ENCODE data around the gene ANKRD28.
"Not testable (repeated sequence)": the region's sequence is repeated elsewhere in the genome, so short reads cannot be mapped to it uniquely, and the experiment has no call there.

ANKRD28 gene

DNA sequence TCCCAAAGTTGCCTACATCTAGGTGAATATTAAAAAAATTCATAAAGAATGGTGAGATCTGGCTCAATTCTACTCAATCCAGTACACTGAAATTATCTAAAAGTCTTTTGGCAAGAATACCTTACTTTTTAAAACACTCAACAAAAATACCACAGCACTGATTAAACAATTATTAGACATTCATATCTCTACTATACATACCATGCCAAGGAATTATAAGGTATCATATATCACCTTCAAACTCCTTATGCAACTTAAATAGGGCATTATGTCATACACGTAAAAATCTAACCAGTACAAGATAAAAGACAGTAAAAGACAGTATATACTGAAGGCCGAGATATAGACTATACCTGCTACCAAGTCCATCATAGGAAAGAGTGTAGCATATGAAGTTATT lies 6.1 kb upstream of the ANKRD28 start:
- no peak for DNase-seq (ENCODE audit: low spot score)

DNA sequence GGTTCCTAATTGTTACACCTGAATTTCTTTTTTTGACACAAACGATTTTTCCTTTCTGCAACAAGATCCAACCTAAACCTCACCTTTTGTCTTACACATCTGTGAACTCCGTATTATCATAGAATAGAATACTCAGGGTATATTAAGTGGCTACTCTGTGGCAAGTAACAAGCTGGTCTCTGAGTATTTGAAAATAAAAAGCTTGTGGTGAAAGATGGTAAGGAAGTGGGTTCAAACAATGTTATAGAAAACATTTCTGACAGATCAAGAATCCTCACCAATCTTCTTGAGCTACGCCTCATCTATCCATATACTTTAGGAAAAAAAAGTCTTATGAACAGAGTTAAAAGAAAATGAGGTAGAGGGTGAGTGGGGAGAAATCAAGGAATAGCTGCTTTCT lies 3.5 kb upstream of the ANKRD28 start:
- DNase-seq (ENCODE audit: low spot score) = no peak

DNA sequence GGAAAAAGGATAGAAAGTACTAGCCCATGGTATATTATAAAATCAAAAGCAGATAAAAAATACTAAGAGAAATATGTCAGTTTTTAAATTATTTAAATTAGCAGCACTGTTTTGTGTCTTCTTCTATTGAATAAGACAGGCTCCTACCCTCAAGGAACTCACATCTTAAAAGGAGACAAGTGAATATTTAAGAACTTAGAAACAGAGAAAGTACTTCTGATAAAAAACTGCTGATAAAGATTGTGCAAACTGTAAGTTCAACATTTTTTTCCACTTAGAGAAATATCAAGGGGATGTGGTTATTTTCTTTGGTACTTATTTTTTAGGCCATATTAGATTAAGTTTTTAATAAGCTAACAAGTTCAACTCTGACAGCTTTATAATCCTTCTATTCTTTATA lies 3.0 kb upstream of the ANKRD28 start:
- no peak for DNase-seq (ENCODE audit: low spot score)

DNA sequence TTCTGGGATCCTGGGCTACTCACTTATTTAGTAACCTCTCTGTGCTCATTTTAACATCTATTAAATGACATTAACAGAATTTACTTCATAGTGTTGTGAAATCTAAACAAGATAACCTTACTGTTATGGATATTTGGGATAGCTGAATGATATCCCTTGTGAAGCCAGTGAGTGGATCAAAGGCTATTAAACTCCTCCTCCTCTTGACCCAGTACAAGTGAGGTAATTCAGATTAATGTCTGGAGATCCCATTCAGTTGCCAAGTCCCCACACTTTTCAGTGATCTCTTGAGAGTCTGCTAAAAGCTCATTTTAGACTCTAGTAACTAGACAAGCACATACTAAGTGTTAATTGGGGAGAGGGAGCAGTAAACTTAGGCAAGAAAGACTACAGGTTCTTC lies 2.5 kb upstream of the ANKRD28 start:
- no peak for DNase-seq (ENCODE audit: low spot score)

DNA sequence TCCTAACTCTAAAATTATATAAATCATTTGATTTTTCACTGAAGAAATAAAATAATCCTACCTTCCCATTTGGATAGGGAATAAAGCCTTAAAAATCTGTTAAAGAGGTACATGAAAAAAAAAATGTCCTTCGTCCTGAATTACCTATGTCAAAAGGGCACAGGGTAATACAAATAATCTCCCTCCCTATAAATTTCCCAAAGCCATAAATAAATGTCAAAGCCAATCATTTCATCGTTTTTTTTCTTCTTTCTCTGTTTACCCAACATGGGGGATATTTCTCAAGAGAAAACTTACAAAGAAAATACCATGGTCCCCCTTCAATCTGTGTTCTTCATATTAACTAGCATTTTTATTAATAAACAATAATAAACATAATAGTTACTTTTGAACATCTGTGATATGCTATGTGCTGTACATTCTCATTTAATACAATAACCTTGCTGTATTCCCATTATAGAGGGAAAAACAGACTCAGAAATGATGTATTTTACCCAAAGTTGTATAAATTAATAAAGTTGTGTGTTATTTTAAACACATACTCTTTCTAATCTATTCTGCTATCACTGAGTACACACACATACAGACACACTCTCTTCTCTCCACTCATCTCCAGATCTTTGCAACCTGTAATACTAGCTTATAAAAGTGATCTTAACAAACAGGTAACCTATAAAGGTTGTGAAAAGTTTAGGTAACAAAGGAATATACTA lies 910 bp upstream of the ANKRD28 start:
- no peak for DNase-seq (ENCODE audit: low spot score)

DNA sequence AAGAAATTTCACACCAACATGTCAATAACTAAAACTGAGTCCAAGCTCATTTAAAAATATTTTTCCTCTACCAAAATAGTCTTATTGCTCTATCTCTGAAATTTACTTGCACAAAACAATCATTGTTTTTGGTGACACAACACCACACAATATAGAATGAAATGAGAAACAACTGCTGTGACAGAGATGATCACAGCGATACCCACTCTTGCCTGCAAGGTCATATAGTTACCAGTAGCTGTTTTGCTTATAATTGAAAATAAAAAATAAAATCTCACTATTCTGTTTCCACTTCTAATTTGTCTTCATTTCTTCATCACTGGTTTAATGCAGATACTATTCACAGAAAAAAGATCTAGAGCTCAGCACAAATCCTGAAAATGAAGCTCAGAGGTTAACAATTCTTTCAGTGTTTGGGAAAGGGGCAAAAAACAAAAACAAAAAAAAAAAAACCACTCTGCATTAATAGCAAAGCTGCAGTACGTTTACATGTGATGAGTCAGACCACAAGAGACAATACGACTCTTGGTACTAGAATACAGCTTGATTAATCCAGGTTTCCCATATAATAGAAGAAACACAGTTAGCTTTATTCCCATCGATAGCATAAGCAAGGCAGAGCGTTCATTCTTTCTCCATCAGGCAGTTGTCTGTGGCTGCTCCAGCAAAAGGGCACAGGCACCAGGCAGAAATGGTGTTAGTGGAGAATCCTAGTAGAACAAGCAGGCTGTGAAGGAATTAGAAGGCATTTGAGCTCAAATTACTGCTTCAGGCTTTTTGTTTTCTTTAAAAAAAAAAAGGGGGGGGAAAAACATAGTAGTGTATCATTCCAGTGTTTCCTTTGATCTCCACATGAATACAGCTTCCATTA lies 773 bp downstream of the ANKRD28 start:
- no peak for DNase-seq (ENCODE audit: low spot score)

DNA sequence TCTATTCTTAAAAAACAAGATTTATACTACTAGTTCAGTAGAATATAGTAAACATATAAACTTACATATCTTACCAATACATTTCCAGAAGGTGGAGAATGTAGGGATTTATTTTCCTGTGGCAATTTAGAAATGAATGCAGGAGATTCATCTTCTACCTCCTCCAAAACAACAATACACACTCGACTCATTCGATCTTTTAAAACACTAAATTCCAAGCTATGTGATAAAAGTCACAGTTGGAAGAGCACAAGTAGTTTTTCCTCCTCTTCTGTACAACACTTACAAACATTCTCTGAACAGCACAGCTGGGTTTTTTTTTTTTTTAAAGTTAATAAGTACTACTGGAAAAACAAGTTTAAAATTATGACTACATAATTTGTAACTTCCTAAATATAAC lies 1.4 kb downstream of the ANKRD28 start:
- DNase-seq (ENCODE audit: low spot score) = no peak

DNA sequence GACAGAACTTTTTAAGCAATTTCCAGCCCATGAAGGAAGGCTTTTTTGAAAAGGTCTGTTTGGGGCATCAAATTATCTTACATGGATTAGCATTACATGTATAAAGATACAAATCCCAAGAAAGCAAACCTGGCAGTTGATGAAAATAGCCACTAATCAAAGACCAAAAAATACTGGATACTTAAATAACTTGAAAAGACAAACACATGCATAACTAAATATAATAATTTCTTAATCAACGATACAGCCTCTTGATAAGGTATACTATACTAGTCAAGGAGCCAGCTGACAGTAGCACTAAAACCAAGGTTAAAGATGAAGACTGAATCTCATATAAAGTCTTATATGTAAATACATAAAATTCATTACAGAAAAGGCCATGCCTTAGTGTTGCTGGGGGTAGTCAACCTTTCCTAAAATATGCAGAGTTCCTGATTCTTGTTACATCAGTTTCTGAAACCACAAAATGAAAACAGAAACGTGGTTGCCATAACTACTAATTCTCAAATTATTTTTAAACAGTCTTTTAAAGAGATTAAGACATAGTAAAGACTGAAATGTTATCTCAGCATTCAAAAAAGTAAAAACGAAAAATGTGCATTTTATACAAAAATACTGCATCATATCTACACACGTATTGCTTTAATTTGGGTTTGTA lies 2.0 kb downstream of the ANKRD28 start:
- peak; percentile 75 for DNase-seq (ENCODE audit: low spot score)

DNA sequence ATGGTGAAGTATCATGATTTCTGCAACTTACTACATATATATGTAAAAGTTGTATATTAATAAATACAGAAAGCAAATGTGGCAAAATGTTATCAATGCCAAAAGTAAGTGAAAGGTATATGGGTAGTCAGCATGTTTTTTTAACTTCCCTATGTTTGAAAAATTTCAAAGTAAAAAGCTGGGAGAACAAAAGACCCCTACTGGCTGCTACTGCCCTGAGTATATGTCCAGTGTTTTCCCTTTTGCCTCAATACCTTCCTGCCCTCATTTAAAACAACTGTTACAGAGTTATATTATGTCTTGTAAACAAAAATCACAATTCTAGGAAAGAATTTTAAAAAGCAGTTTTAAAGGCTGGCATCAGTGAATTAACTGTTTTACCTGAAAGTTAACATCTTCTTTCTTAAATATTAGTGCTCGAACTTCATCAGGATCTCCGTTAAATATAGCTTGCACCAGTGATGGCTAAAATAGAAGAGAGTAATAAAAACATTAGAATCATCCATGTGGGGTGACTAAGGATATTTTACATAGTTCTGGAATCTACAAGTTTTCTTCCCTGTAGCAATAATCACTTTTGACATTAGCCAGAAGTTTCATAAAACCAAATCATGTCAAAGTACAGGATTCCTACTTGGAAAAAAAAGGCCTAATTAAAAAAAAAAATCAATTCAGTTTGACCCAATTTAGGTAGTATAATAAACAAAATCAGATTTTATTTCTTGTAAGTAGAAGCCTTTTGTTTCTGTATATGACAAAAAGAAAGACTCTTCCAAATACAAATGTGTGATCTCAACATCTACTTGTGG lies 2.7 kb downstream of the ANKRD28 start:
- no peak for DNase-seq (ENCODE audit: low spot score)

DNA sequence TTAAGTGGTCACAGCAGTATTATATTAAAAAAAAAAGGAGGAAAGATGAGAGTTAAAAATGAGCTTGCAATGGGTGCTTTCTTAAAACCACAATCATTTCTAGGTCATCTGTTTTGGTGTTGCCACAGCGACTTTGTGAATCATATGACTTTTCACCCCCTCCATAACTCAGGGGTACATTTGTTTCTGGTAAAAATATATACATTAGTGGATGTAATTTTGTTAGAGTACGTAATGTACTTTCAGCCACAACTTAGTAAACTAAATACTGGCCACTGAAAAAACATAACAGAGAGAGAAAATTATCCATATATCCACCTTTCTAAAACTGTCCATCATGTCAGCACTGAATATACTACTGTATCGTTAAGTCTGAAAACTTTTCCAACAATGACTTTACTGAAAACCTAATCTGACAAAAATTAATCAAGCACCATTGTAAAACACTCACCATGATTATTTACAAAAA lies 3.4 kb downstream of the ANKRD28 start:
- peak; percentile 75 for DNase-seq (ENCODE audit: low spot score)

DNA sequence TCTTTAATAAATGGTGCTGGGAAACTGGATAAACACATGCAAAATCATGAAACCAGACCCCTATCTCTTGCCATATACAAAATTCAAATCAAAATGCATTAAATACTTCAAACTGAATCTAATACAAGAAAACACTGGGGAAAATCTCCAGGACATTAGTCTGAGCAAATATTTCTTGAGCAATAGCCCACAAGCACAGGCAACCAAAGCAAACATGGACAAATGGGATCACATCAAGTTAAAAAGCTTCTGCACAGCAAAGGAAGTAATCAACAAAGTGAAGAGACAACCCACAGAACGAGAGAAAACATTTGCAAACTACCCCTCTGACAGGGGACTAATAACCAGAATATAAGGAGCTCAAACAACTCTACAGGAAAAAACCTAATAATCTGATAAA lies 6.3 kb downstream of the ANKRD28 start:
- no peak for DNase-seq (ENCODE audit: low spot score)

DNA sequence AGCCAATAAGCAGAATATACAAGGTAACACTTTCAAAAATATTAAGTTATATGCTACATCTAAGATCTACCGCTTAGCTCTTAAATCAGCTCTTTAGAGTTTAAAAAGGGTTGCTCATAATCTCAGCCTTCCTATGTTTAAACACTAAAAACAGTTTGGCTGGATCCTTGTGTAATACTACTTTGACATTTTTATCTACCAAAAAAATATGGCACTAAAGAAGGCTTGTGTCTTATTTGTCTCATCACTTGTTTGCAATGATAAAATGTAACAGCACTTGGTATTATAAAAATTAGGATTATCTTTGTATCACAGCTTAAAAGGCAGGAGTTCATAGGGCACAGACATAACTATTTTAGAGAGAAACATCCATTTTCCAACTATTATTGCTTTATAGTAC lies 9.8 kb downstream of the ANKRD28 start:
- no peak for DNase-seq (ENCODE audit: low spot score)

DNA sequence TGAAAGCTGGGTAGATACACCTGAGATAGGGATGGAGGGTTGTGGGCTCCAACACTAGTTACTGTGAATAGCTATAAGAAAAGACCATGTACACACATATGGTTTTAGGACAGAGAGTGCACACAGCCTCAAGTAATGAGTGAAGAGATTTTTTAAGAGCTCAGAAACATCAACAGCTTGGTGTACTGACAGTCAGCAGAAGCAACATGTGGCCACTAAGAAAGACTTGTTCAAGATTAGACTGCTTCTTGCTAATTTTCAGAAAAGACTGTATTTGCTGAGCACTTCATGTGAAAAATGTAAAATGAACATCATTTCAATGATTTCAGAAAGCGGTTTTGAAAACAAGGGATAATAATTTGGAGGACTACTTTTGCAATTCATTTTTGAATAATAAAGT lies 10.3 kb downstream of the ANKRD28 start:
- no peak for DNase-seq (ENCODE audit: low spot score)

DNA sequence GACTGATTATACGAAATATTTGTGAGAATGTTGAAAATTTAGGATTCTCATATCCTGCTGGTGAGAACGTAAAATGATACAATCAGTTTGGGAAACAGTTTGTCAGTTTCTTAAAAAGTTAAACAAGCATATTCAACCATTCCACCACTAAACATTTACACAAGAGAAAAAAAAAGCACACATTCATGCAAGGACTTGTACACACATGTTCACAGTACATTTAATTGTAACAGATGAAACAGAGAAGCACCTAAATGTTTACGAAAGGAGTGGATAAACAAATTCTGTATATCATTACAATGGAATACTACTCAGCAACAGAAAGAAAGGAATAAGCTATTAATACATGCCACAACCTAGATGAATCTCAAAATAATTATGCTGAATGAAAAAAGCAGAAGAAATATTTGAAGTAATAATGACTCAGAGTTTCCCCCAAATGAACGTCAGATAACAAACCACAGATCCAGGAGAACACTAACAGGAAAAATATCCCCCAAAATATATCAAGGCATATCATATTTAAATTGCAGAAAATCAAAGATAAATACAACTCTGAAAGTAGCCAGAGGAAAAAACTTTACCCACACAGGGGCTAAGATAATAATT lies 14.3 kb downstream of the ANKRD28 start:
- no peak for DNase-seq (ENCODE audit: low spot score)

DNA sequence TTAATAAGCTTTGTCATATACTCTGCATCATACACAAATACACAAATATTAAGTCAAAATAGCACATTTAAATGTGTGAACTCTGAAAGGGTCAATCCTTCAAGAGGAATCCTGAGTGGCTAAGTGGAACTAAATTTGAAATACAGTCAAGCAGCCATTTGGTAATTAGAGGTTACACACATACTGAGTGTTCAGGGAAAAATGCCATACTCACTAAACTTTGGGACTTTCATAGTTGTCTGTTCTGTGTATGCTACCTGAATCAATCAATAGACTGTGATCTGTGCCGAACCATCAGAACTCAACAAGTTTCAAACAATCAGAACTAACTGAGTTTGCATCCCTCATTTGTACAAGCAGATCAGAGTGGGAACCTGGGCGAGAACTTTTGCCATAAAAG lies 15.3 kb downstream of the ANKRD28 start:
- no peak for DNase-seq (ENCODE audit: low spot score)

DNA sequence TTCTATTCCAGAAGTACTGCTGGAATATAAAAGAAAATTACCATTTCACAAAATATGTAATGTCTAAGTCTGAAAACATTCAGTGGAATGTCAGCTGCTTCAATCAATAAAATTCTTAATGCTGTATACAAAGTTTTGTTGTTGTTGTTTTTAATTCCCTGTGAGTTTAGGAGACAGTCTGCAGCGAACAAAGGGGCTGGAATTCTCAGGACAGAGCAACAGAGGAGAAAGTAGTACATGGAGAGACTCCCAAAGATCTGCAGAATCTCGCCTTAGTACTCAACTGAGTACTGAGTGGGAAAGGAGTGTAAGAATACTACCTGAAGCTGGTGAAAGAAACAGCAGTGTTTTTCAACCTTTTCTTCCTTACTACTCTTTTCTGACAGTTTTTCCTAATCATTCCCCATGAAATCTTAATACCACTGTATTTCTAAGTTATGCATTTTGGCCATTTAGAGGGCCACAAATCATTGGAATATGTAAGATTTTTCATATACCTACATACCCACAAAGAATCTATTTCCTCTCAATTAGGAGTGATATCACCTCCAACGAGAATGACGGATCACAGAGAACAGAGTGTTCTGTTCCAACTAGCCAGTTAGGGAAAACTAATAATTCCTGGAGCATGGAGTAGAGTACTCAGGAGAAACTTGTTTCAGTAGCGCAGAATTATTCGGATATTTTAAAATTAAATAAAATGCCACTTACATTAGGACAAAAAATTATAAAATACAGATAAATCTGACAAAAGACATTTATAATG lies 16.0 kb downstream of the ANKRD28 start:
- no peak for DNase-seq (ENCODE audit: low spot score)

DNA sequence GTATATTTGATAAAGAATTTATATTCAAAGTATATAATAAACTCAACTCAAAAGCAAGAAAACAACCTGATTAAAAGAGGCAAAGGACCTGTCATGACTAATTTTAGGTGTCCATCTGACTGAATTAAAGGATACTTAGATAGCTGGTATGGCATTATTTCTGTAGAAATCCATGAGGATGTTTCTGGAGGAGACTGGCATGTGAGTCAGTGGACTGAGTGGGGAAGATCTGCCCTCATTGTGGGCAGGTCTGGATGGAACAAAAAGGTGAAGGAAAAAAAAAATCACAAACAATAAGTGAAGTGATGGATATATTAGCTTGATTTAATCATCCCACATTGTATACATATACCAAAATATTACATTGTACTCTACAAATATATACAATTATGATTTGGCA lies 16.6 kb downstream of the ANKRD28 start:
- no peak for DNase-seq (ENCODE audit: low spot score)

DNA sequence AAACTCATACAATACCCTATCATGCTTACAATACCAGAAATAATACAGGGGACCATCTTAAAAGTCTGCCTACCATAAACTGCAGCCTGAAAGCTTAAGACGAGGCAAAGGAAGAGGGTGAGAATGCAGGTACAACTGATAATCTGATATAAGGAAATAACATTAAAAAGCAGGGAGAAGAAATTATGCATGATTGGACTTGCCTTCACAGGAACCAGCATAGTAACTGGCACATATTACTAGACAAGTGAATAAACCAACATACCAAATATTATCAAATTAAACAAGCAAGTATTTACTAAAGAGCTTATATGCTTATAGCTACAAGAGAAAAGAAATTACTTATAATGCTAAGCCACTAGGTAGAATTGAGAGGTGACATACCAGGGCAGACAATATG lies 18.7 kb downstream of the ANKRD28 start:
- DNase-seq (ENCODE audit: low spot score) = no peak

DNA sequence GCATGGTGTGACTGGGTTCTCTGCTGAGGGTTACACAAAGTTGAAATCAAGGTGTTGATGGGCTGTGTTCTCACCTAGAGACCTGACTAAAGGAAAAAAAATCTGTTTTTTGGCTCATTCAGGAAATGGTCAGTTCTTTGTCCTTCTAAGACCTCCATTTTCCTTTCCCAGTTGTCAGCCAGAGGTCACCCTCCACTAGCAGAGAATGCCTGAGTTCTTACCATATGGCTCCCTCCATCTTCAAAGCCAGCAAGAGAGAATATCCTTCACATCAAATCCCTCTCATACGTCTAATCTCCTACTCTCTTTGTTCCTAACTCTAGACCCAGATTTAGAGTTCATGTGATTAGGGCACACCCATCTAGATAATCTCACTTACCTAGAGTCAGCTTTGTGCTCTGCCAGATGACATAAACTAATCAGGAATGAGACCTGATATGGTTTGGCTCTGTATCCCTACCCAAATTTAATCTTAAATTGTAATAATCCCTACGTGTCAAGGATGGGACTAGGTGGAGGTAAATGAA lies 19.4 kb downstream of the ANKRD28 start:
- no peak for DNase-seq (ENCODE audit: low spot score)

DNA sequence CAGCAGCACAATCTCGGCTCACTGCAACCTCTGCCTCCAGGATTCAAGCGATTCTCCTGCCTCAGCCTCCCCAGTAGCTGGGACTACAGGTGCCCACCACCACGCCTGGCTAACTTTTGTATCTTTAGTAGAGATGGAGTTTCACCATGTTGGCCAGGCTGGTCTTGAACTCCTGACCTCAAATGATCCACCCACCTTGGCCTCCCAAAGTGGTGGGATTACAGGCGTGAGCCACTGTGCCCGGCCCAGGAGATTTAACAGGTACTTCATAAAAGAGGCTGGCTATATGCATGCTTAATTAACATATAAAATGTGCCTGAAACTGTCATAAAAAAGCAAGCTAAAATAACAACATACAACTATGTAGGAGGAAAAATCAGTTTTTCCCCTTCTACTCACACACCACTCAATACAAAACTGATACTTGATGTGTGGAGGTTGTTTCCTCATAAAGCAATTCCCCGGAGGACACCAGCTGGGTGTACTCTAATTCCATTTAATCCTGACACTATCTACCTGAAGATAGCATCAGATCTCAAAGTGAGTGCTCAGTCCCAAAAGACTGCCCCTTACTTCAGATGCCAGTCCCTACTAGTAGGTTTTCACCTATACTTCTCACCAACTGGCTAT lies 22.7 kb downstream of the ANKRD28 start:
- DNase-seq (ENCODE audit: low spot score) = not testable (repeated sequence)
